ENCODE measurements around the gene TP63. TPM values are rescaled to one million over a fixed set of nuclear protein-coding genes. Genes with fewer than 3 reads are reported as not detected.

TP63 gene
- total RNA-seq, 1 experiment from 2014 or later, result not detected

- Histone ChIP-seq H2BK120ac (ENCODE audit: low read depth, low read length, poor library complexity, severe bottlenecking) (no peak overlapping the region), H2AK5ac (ENCODE audit: insufficient read length, low read length) (no peak overlapping the region), H3K27me3 (ENCODE audit: insufficient read depth, low read length) (no peaks in the 10 kb centered on the region), H4K91ac (ENCODE audit: insufficient read length, low read depth, low read length) (no peak overlapping the region), H3K79me1 (ENCODE audit: insufficient read depth, low read depth, low read length, poor library complexity, severe bottlenecking) (no peaks in the 10 kb centered on the region), H3K79me2 (ENCODE audit: insufficient read depth, low read length) (no peaks in the 10 kb centered on the region), H3K18ac (ENCODE audit: insufficient read length, low read depth, low read length) (no peak overlapping the region), H2BK15ac (ENCODE audit: low read depth, low read length) (no peak overlapping the region), H3K27ac (ENCODE audit: insufficient read length, low read depth, low read length) (no peak overlapping the region), H3K9ac (ENCODE audit: extremely low read depth, insufficient read length, low read length) (no peak overlapping the region), H3T11ph (ENCODE audit: low read length) (no peak overlapping the region), H2AFZ (ENCODE audit: low read length) (no peak overlapping the region), H3K4me1 (ENCODE audit: insufficient read depth, low read length) (peaks cover 3% of the 10 kb centered on the region; the same call in 1 of the 2 replicates), H4K5ac (ENCODE audit: insufficient read length, low read depth, low read length) (no peak overlapping the region), H3K23me2 (ENCODE audit: insufficient read length, low read depth, low read length, poor library complexity, severe bottlenecking) (no peaks in the 10 kb centered on the region), H2BK20ac (ENCODE audit: low read depth, low read length, poor library complexity, severe bottlenecking) (no peak overlapping the region), H4K8ac (replicated peaks; ENCODE audit: insufficient read length, low read depth, low read length) (no peak overlapping the region), H3K14ac (ENCODE audit: insufficient read depth, low read length) (no peak overlapping the region), H3K9me3 (ENCODE audit: control insufficient read depth, low read depth, low read length) (no peaks in the 10 kb centered on the region), H3K23ac (ENCODE audit: insufficient read length, low read depth, low read length) (no peak overlapping the region), H3K56ac (ENCODE audit: insufficient read length, low read depth, low read length) (no peak overlapping the region), H2BK5ac (ENCODE audit: insufficient read length, low read length) (no peak overlapping the region), H4K20me1 (ENCODE audit: control insufficient read depth, insufficient read depth, insufficient read length) (no peaks in the 10 kb centered on the region), H3K4me2 (ENCODE audit: insufficient read depth, insufficient read length, low read length) (no peak overlapping the region), H2BK12ac (ENCODE audit: insufficient read length, low read depth, low read length) (no peak overlapping the region), H3K4ac (ENCODE audit: low read depth, low read length) (no peak overlapping the region)
- DNase-seq, result no peak
- H3K4me3 Mint-ChIP-seq, result no peak overlapping the region
- TF ChIP-seq CTCF (conservative IDR thresholded peaks at IDR 0.05), result no peak
- H3K9me3 Mint-ChIP-seq, result no peaks in the 10 kb centered on the region; a peak in 1 of 5 replicates
- H3K27ac Mint-ChIP-seq, result no peak overlapping the region
- H3K27me3 Mint-ChIP-seq (ENCODE audit: low read depth), result peaks cover 58% of the 10 kb centered on the region
- peaks cover 29 to 36% of the 10 kb centered on the region in 2 experiments for H3K4me1 Mint-ChIP-seq
- WGBS (ENCODE audit: extremely low coverage, insufficient read length, low lambda C conversion rate), result no CpG with 5 or more reads among the region's 4 CpGs
- H3K36me3 Mint-ChIP-seq (ENCODE audit: insufficient read depth in 1 of 3, low read depth in 3 of 3), result no peaks in the 10 kb centered on the region
Observed at GRCh38 chr3:189805375-189806067, 174.3 kb downstream of the TP63 start.

All from H9 (cell line).